Neural cell (in vitro differentiated cells): ENCODE results near the gene APBA2.

ENCODE experiments used
- EP300 ChIP-seq: fragments of 450-650 bp; conservative IDR thresholded peaks from 2 replicates; pipeline ENCODE4 v1.6.1; 2014; ENCODE audit warnings: antibody characterized with exemption, mild to moderate bottlenecking, moderate library complexity; ENCODE audit not compliant: poor library complexity, severe bottlenecking
- EZH2 ChIP-seq: fragments of 200-600, 300-800 bp; shearing (Covaris generic), sonication (generic); IDR thresholded peaks from 2 replicates; pipeline ENCODE4 v1.6.1; 2014; ENCODE audit warnings: antibody characterized with exemption, low read length, borderline replicate concordance, mild to moderate bottlenecking; ENCODE audit not compliant: insufficient read depth, poor library complexity, severe bottlenecking
- MXI1 ChIP-seq: fragments of 450-650 bp; conservative IDR thresholded peaks from 2 replicates; pipeline ENCODE4 v1.6.1; 2014; ENCODE audit warnings: antibody characterized with exemption, mild to moderate bottlenecking; ENCODE audit not compliant: poor library complexity, severe bottlenecking
- POLR2AphosphoS5 ChIP-seq: IDR thresholded peaks from 2 replicates; pipeline ENCODE4 v1.6.1; 2012
- RAD21 ChIP-seq: fragments of 450-650 bp; conservative IDR thresholded peaks from 2 replicates; pipeline ENCODE4 v1.6.1; 2014; ENCODE audit warnings: antibody characterized with exemption, mild to moderate bottlenecking, moderate library complexity
- REST ChIP-seq: IDR thresholded peaks from 2 replicates; pipeline ENCODE4 v1.6.1; 2012; ENCODE audit warnings: borderline replicate concordance
- SMC3 ChIP-seq: fragments of 450-650 bp; conservative IDR thresholded peaks from 2 replicates; pipeline ENCODE4 v1.6.1; 2014; ENCODE audit warnings: antibody characterized with exemption, mild to moderate bottlenecking, moderate library complexity; ENCODE audit not compliant: poor library complexity
- TAF1 ChIP-seq: IDR thresholded peaks from 2 replicates; pipeline ENCODE4 v1.6.1; 2012; ENCODE audit warnings: low read depth
- TF ChIP-seq, protein P1 (sequence below): fragments of 450-650 bp; IDR thresholded peaks from 2 replicates; pipeline ENCODE4 v1.5.1; 2014; ENCODE audit warnings: antibody characterized with exemption, mild to moderate bottlenecking, moderate library complexity; ENCODE audit not compliant: poor library complexity, severe bottlenecking

DNA sequence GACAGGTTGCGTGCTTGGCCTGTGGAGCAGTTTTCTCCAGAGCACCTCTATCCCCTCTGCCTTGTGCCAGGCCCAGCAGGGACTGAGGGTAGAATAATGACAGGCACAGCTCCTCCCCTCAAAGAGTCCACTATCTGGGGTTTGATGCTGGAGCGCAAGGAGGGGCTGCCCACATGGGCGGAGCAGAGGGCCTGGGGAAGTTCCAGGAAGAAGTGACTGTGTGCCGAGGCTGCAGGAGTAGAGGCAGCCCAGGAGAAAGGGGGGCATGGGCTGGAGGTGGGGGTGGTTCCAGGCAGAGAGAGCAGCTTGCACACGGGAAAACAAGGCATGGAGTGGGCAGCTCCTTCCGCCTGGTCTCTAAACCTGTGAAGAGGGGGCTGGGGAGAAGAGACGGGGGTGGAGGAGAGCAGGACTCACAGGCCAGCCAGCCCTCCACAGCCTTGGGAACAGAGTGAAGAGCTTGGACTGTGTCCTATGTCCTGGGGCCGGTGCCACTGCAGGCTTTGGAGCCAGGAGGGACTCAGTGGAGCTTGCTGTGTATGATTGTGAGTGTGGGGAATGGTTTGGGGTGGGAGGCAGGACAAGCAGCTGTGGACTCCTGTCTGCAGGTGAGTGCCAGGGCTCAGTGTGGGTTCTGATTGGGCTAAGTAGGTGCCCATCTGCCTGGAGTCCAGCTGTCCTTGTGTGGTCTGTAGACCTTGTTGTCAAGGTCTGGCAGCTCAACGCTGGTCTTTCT, 48.1 kb downstream of the APBA2 start:
- TF ChIP-seq, protein P1, sequence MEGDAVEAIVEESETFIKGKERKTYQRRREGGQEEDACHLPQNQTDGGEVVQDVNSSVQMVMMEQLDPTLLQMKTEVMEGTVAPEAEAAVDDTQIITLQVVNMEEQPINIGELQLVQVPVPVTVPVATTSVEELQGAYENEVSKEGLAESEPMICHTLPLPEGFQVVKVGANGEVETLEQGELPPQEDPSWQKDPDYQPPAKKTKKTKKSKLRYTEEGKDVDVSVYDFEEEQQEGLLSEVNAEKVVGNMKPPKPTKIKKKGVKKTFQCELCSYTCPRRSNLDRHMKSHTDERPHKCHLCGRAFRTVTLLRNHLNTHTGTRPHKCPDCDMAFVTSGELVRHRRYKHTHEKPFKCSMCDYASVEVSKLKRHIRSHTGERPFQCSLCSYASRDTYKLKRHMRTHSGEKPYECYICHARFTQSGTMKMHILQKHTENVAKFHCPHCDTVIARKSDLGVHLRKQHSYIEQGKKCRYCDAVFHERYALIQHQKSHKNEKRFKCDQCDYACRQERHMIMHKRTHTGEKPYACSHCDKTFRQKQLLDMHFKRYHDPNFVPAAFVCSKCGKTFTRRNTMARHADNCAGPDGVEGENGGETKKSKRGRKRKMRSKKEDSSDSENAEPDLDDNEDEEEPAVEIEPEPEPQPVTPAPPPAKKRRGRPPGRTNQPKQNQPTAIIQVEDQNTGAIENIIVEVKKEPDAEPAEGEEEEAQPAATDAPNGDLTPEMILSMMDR = no peak
- no peak for TF ChIP-seq POLR2AphosphoS5
- no peak for TF ChIP-seq EZH2
- no peak for TF ChIP-seq EP300
- no peak for TF ChIP-seq RAD21
- no peak for TF ChIP-seq REST
- TF ChIP-seq MXI1 = no peak
- no peak for TF ChIP-seq SMC3
- TF ChIP-seq TAF1 = no peak
